ENCODE data around the gene IGFBP5. TPM values are rescaled to one million over a fixed set of nuclear protein-coding genes. Genes with fewer than 3 reads are reported as not detected.

Gene IGFBP5
- total and polyA plus RNA-seq, 2 donors (not counting 1 experiment from before 2014, with no cell fraction given), result not detected

DNA sequence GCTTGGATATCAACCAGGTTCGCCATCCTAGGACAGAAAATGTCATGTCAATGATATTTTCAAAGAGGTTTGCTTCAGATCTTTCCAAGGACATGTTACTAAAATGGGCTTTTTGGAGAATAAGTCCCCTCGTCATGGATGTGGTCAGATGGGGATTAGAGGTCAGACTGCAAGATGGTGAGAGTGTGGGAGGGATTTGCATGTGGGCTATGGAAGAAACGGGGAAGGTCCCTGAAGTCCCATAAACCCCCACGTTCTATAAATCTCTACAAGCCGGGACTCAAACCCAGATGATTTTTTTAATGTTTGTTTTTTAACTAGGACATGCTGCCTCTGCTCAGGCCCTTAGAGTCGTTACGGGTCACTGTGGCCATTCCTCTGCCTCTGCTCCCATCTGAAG lies 37.7 kb upstream of the IGFBP5 start:
- Histone ChIP-seq H3K4me2 (replicated peaks; ENCODE audit: low read depth, low read length, poor library complexity, severe bottlenecking) (no peak overlapping the region), H3K27me3 (replicated peaks in 1 of 4; ENCODE audit: control extremely low read depth in 1 of 4, control insufficient read depth in 3 of 4, insufficient read depth in 4 of 4, low read length in 3 of 4) (peaks cover 0 to 3% (median 0%) of the 10 kb centered on the region in 4 experiments), H3K4me3 (ENCODE audit: control extremely low read depth in 1 of 5, extremely low read depth in 1 of 5, insufficient read depth in 1 of 5, low read depth in 2 of 5, low read length in 4 of 5) (no peak overlapping the region), H3K9me3 (ENCODE audit: control extremely low read depth in 1 of 3, control insufficient read depth in 2 of 3, insufficient read depth in 1 of 3, low read length in 2 of 3) (no peaks in the 10 kb centered on the region), H3K36me3 (replicated peaks in 1 of 2; ENCODE audit: control extremely low read depth in 1 of 2, control insufficient read depth in 1 of 2, extremely low read depth in 1 of 2, insufficient read depth in 2 of 2, low read length in 1 of 2) (no peaks in the 10 kb centered on the region), H3K79me2 (ENCODE audit: control insufficient read depth, insufficient read depth, low read length) (no peaks in the 10 kb centered on the region), H2AFZ (ENCODE audit: insufficient read depth, low read depth, low read length, poor library complexity, severe bottlenecking) (no peak overlapping the region), H3K27ac (ENCODE audit: low read length in 2 of 2) (no peak overlapping the region), H3K9ac (ENCODE audit: low read length) (no peak overlapping the region), H3K4me1 (ENCODE audit: control insufficient read depth in 2 of 2, insufficient read depth in 2 of 2, low read length in 2 of 2) (no peaks in the 10 kb centered on the region), H4K20me1 (ENCODE audit: control insufficient read depth, insufficient read depth, low read length, poor library complexity, severe bottlenecking) (no peaks in the 10 kb centered on the region)
- intact Hi-C loops (cut with micrococcal nuclease), result no loop called here
- 100% methylated on average over 3 of the region's 7 CpGs for WGBS (ENCODE audit: insufficient coverage)
- Mint-ChIP-seq H3K4me1 (no peaks in the 10 kb centered on the region), H3K4me3 (no peak overlapping the region), H3K27me3 (peaks cover 9% of the 10 kb centered on the region), H3K9me3 (ENCODE audit: insufficient read depth) (no peaks in the 10 kb centered on the region), H3K27ac (no peak overlapping the region)
- TF ChIP-seq, protein P1, sequence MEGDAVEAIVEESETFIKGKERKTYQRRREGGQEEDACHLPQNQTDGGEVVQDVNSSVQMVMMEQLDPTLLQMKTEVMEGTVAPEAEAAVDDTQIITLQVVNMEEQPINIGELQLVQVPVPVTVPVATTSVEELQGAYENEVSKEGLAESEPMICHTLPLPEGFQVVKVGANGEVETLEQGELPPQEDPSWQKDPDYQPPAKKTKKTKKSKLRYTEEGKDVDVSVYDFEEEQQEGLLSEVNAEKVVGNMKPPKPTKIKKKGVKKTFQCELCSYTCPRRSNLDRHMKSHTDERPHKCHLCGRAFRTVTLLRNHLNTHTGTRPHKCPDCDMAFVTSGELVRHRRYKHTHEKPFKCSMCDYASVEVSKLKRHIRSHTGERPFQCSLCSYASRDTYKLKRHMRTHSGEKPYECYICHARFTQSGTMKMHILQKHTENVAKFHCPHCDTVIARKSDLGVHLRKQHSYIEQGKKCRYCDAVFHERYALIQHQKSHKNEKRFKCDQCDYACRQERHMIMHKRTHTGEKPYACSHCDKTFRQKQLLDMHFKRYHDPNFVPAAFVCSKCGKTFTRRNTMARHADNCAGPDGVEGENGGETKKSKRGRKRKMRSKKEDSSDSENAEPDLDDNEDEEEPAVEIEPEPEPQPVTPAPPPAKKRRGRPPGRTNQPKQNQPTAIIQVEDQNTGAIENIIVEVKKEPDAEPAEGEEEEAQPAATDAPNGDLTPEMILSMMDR (IDR thresholded peaks at IDR 0.05), result no peak
- no peak for TF ChIP-seq EZH2 (IDR thresholded peaks at IDR 0.05; ENCODE audit: borderline replicate concordance, insufficient read depth, low read depth, low read length, poor library complexity, severe bottlenecking)
- ATAC-seq (ENCODE audit: low read depth) (no peak), DNase-seq (no peak)
- CTCF ChIA-PET, result no interaction called here
- POLR2A ChIA-PET, result no interaction called here

GRCh38 chr2:216732334-216732733 lies 37.0 kb upstream of the IGFBP5 start:
- Mint-ChIP-seq H3K27me3 (peaks cover 9% of the 10 kb centered on the region), H3K27ac (no peak overlapping the region), H3K4me3 (no peak overlapping the region), H3K4me1 (no peaks in the 10 kb centered on the region), H3K9me3 (ENCODE audit: insufficient read depth) (no peaks in the 10 kb centered on the region)
- no peaks in the 10 kb centered on the region for H3K36me3 ChIP-seq (replicated peaks in 1 of 2; ENCODE audit: control extremely low read depth in 1 of 2, control insufficient read depth in 1 of 2, extremely low read depth in 1 of 2, insufficient read depth in 2 of 2, low read length in 1 of 2)
- intact Hi-C loops (cut with micrococcal nuclease), result no loop called here
- no peaks in the 10 kb centered on the region for H4K20me1 ChIP-seq (ENCODE audit: control insufficient read depth, insufficient read depth, low read length, poor library complexity, severe bottlenecking)
- ChIA-PET POLR2A (no interaction called here), CTCF (no interaction called here)
- no peak overlapping the region for H3K4me2 ChIP-seq (replicated peaks; ENCODE audit: low read depth, low read length, poor library complexity, severe bottlenecking)
- H3K79me2 ChIP-seq (ENCODE audit: control insufficient read depth, insufficient read depth, low read length), result no peaks in the 10 kb centered on the region
- WGBS (ENCODE audit: insufficient coverage), result 77% methylated on average over 4 of the region's 7 CpGs
- DNase-seq (no peak), ATAC-seq (ENCODE audit: low read depth) (no peak)
- no peaks in the 10 kb centered on the region for H3K27me3 ChIP-seq (replicated peaks in 1 of 4; ENCODE audit: control extremely low read depth in 1 of 4, control insufficient read depth in 3 of 4, insufficient read depth in 4 of 4, low read length in 3 of 4)
- H3K27ac ChIP-seq (ENCODE audit: low read length in 2 of 2), result no peak overlapping the region
- no peak overlapping the region for H3K9ac ChIP-seq (ENCODE audit: low read length)
- no peaks in the 10 kb centered on the region for H3K4me1 ChIP-seq (ENCODE audit: control insufficient read depth in 2 of 2, insufficient read depth in 2 of 2, low read length in 2 of 2)
- no peak overlapping the region for H2AFZ ChIP-seq (ENCODE audit: insufficient read depth, low read depth, low read length, poor library complexity, severe bottlenecking)
- H3K9me3 ChIP-seq (ENCODE audit: control extremely low read depth in 1 of 3, control insufficient read depth in 2 of 3, insufficient read depth in 1 of 3, low read length in 2 of 3), result no peaks in the 10 kb centered on the region
- TF ChIP-seq EZH2 (IDR thresholded peaks at IDR 0.05; ENCODE audit: borderline replicate concordance, insufficient read depth, low read depth, low read length, poor library complexity, severe bottlenecking), result no peak
- TF ChIP-seq, protein P1 (IDR thresholded peaks at IDR 0.05), result no peak
- no peak overlapping the region for H3K4me3 ChIP-seq (ENCODE audit: control extremely low read depth in 1 of 5, extremely low read depth in 1 of 5, insufficient read depth in 1 of 5, low read depth in 2 of 5, low read length in 4 of 5)

All from B cell (primary cell).